ENCODE results near the gene DNAJB13. TPM values are rescaled to one million over a fixed set of nuclear protein-coding genes. Genes with fewer than 3 reads are reported as not detected.

The DNAJB13 gene
- total RNA-seq, 1 experiment from 2014 or later: 0.24 TPM

Other genes with a start within 250 kb of the DNAJB13 start
- 103 to 114 TPM (median 107 TPM) in 3 replicates for gene RAB6A, start 190.0 kb upstream of the DNAJB13 start, total RNA-seq (2021)
- 38.7 to 40.6 TPM (median 39.4 TPM) in 3 replicates for gene MRPL48, start 163.2 kb upstream of the DNAJB13 start, total RNA-seq (2021)
- gene COA4, start 74.2 kb upstream of the DNAJB13 start, total RNA-seq (2021): 105 to 114 TPM (median 107 TPM) in 3 replicates
- gene PAAF1, start 74.0 kb upstream of the DNAJB13 start, total RNA-seq (2021): 27.7 to 35.0 TPM (median 33.5 TPM) in 3 replicates
- 54.0 to 66.8 TPM (median 64.2 TPM) in 3 replicates for gene UCP2, start 31.8 kb downstream of the DNAJB13 start, total RNA-seq (2021)
- gene UCP3, start 58.1 kb downstream of the DNAJB13 start, total RNA-seq (2021): 0.50 to 0.73 TPM (median 0.55 TPM) in 3 replicates
- 15.0 to 18.7 TPM (median 15.4 TPM) in 3 replicates for gene C2CD3, start 220.0 kb downstream of the DNAJB13 start, total RNA-seq (2021)
- gene PPME1, start 220.3 kb downstream of the DNAJB13 start, total RNA-seq (2021): 42.5 to 45.2 TPM (median 44.6 TPM) in 3 replicates

Data from WTC11 (cell line).